HG03442 (cell line): ENCODE data around the gene DLST.

ENCODE experiments used
- ATAC-seq: cut with Tn5 transposase; IDR thresholded peaks from one replicate; pipeline ENCODE4 v1.9.1; 2021; ENCODE audit warnings: mild to moderate bottlenecking, moderate library complexity; ENCODE audit not compliant: unreplicated experiment

Gene DLST

GRCh38 chr14:74936731-74937130 is 55.0 kb downstream of the DLST start:
- ATAC-seq = no peak

- no peak for ATAC-seq
These were observed 55.5 kb downstream of the DLST start for GRCh38 chr14:74937171-74937570.

DNA sequence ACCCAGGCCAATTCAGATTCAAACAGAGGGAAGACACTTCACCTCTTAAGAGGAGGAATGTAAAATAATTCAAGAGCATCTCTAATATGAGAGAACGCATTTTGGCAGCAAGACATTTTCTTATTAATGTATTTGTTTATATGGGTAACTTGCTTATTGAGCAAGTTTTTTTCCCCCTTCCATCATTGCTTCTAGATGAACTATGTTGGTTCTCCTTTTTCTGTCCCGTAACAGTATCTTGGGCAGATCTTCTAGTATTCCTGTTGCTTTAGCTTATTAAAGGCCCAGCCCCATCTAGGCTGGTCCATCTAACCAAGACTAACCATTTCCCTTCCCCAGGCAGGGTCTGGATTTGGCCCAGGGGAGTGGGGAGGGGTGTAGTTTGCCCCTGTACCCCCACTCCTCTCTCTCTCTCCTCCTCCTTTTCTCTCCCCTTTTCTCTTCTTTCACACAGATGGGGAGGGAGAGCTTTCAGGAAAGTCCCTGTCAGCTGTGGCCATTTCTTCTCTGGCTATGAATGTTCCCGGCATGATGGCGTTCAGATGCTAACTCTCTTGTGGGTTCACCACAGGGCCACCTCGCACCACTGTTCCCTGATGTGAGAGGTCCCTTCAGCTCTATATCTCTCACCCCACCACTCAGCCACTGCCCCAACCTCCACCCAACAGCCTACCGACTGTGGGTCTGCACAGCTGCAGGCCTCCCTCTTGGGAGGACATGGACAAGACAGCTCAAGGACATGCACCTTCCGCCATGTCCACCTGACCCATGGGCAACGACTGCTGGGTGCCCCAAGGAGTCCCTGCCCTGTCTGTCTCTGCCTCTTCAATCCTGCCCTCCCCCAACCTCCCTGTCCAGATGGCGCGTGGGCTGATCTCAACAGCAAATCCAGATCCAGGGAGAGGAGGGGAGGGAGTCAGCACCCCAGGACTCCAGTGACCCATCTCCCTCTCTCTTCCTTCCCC is 57.1 kb downstream of the DLST start:
- no peak for ATAC-seq

DNA sequence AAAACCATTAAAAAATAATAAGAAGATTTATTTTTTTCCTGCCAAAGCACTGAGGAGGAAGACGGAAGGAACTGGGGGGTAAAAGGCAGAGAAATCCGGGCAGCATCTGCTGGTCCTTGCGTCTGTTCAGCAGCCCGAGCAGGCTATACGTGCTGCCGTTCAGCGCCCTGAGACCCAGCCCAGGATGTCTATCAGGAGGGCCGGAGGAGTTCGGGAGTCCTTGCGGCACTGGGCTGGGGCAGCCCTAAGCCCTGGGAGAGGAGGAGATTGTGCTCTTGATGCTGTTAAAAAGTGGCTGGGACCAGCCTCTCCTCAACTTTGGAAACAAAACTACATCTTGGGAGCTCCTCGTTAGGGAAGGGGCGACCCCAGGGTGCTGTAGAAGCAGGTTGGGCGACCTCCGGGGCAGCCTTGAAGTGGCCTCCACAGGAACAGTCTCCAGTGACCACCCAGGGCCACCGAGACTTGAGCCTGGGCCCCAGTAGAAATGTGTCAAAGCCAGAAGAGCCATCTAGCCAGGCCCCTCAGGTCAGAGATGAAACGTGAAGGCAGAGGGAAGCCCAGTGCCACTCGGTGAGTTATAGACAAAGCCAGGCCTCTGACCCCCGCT is 59.3 kb downstream of the DLST start:
- no peak for ATAC-seq

GRCh38 chr14:74941676-74942097 is 60.0 kb downstream of the DLST start:
- peak; percentile 46 for ATAC-seq

- ATAC-seq = no peak
These were observed 60.5 kb downstream of the DLST start for GRCh38 chr14:74942181-74942580.

DNA sequence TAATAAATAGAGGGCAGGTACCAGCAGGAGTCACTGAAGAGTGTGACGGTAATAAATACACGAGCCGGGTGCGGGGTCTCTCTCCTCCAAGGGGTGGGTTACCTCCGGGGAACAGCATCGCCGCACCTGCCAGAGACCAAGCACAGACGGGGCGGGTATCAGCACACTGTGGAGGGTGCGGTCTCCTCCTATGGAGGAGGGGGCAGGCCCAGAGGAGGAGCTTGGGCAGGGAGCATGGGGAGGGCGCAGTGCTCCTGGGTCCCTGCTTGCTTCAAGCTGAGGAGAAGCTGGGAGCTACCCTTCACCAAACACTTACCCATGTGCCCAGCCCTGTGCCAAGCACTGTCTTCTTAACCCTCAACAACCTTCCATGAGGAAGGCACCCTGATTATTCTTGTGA is 60.9 kb downstream of the DLST start:
- ATAC-seq = no peak

DNA sequence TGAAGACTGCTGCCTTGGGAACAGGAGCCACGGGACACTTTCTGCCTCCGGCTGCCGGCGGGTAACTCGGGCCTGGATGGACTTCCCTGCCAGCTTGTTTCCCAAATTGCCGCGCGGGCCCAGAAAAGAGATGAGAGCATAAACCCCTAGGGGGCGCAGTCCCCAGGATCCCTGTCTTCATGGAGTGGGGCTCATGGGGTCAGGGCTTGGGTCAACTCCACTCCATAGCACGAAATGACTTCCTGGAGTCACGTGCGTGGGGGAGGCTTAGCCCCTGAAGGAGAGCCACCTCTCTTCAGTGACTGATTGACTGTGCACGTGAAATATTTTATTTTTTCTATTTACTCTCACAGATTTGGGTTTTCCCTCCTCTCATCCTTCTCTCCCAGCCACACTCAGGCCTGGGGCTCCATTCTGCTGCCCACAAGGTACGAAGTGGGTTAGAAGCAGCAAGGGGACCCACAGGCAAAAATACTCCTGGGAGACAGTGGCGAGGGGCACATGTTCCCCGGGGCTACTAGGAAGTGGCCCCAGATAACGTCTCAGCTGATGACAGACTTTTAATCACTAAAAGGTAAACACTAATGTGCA is 63.6 kb downstream of the DLST start:
- no peak for ATAC-seq

DNA sequence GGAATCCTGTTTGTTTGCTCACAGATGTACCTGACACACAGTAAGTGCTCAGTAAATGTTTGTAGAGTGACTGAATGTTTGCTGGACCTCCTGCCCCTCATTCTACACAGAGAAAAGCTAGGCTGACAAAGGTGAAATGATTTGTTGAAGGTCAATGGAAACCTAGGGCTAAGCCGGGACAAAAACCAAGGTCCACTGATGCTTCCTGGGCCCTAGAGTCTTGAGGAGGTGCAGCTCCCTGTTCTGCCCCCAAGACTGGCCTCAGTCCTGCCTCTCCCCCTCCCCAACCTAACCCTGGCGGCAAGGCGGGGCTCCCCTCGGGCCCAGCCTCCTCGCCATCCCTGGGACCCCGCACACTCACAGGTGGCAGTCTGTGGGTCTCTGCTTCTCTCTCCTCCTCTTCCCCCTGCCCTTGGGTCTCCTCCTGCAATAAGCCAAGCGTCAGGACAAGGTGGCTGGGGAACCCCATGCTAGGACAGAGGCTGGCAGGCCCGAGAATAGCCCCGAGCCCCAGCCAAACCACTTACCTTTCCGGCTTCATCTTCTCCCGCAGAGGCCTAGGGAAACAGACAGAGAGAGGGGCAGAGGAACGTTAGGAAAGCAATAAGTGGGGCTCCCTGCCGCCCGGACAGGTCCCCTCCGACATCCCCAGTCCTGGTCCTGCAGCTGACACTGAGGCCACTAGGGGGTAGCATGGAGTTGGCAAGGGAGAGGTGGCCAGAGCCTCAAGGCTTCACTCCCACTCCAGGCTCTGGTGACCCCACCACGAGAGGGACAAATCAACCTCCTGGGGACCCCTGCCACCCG is 64.3 kb downstream of the DLST start:
- ATAC-seq = no peak

- ATAC-seq = no peak
These were observed 65.1 kb downstream of the DLST start for GRCh38 chr14:74946659-74947281.

- ATAC-seq = no peak
These were observed 65.9 kb downstream of the DLST start for GRCh38 chr14:74947353-74948227.

GRCh38 chr14:74948228-74949175 is 66.8 kb downstream of the DLST start:
- ATAC-seq = no peak

- no peak for ATAC-seq
These were observed 67.5 kb downstream of the DLST start for GRCh38 chr14:74949191-74949601.

DNA sequence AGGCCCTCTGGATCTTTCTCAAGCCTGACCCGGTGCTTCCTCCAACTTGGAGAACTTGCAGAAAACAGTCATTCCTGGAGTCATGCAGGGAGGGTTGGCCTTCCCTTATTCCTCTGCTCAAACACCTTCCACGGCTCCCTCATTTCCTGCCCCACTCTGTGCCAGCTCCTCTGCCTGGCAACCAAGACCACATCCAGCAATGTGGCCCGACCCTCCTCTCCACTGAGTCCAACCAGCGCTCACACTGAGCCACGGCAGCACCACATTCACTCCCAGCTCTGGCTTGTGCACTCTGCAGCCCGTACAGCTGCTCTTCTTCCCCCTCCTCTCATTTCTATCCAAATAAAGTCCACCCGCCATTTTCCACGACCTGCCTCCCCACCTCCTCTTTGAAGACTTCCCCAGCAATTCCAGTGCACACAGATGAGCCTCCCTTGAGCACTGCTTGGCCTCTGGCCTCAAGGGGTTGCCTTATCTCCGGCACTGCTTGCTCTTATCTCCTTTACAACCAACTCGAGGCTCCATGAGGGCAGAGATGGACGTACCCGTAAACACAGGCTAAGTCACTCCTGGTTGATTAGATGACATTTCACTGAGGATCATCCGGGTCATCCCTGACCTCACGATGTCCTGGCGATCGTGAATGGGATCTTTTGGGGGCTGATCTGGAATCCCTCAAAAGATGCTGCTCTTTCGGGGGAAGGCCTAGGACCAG is 68.3 kb downstream of the DLST start:
- ATAC-seq = no peak

- ATAC-seq = no peak
These were observed 69.2 kb downstream of the DLST start for GRCh38 chr14:74950795-74951442.

DNA sequence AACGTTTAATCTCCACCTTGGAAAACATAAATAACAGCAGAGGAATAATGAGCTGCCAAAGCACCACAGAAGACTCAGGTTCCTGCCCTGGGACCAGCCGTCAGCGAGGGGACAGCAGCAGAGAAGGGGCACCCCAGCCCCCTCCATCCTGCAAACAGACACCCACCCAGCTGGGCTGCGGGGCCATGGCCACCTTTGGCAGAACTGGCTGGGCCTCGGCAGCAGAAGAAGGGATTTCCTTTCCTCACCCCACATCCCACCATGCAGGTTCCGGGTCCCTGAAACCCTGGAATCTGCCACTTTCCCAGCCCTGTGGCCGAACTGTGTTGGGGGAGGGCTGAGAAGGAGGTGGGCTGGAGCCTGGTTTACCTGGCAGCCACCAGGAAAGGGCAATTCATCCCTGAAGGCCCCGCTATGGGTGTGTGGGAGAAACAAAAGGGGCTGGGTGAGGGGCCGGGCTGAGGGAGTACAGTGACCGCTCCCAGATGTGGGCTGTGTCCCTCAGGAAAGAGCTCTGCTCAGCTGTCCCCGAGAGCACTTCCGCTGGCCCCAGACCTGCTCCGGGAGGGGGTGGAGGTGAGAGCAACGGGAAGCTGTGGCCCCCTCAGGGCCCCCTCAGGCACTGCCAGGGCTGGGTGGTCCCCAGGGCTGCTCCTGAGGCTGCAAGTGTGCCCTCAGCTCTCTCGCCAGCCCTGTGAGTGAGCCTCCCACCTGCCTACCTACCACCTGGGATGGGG is 69.9 kb downstream of the DLST start:
- ATAC-seq = no peak
